HG03025 (cell line): ENCODE measurements around the gene ZNHIT3.

ENCODE experiments used
- ATAC-seq: cut with Tn5 transposase; IDR thresholded peaks from one replicate; pipeline ENCODE4 v1.9.1; 2021; ENCODE audit warnings: mild to moderate bottlenecking, moderate library complexity; ENCODE audit not compliant: unreplicated experiment, low FRiP score

The ZNHIT3 gene

DNA sequence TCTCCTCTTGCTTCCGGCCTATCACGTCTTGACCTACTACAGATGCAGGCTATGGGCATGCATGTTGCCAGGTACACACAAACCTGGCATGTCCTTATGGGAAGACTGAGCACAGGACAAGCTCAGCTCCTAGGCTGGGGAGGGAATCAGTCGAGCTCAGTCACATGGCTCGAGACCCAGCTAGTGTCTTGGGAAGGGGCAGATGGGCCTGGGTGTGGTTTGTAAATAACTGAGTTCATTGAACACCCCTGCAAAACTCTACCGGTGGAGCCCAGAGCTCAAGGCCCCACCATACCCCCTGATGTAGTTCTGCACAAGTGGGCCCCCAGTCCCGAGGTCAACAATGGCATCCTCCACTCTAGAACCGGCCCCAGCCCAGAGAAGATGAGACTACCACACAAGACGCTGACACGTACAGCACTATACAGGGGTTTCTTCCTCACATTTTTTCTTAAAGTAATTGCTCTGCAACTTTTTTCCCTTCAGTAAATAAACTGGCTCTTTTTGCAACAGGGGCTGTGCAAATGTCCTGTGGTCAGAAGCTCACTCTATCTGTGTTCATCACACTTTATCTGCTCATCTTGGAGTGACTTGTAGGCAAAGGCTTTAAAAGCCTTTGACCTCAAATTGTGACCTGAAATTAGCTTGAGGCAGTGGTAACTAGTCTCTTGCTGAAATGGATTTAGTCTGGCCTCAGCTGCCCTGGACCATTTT lies 22.9 kb downstream of the ZNHIT3 start:
- ATAC-seq, result no peak

DNA sequence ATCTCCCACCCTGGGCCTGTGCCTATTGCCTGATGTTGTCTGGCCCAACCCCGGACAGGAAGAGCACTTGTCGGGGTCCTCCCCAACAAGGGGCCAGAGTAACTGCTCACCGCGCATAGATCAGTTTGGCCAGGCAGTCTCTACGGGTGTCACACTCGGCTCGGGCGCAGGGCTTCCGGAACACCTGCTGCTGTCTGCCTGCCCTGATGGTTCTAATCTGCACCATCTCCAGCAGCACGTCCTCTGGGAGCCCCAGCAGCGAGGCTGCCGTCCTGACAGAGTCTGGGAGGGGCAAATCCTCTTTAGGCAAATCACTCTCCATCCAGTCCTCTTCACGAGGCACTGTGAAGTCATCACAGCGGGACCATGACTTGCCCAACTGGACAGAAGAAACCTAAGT lies 24.2 kb downstream of the ZNHIT3 start:
- ATAC-seq, result no peak

DNA sequence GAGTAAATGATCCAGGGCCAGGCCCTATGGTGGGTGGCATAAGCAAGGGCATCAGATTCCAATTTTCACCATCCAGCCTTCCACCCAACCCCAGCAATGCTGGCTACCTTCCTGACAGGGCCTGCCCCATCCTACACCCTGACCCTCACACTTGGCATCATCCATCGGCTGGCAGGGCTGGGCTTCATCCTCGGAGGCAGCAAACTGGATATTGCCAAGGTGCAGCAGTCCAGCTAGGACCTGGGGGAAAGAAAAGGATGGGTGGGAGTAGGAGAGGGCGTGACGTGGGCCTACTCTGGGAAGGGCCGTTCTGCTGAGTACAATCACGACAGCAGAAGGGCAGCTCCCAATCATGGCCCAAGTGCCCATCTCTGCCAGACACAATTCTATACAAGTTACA lies 24.7 kb downstream of the ZNHIT3 start:
- no peak for ATAC-seq

DNA sequence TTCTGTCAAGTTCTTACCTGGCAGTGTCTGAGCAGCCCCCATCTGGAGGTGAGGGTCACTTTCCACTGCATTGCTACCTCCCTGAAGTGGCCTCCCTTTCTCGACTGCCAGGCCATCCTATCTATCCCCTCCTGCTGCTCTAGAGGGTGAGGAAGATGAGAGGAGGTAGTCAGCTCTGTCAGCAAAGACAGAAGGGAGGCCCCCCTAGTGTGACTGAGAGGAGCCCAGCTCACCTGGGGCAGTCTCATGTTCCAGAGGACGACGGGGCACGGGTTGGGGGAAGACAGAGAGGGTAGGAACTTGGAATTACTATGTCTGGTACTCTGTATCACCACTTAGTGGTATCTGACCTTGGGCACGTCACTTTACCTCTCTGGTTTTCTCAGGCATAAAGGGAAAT lies 26.2 kb downstream of the ZNHIT3 start:
- no peak for ATAC-seq

DNA sequence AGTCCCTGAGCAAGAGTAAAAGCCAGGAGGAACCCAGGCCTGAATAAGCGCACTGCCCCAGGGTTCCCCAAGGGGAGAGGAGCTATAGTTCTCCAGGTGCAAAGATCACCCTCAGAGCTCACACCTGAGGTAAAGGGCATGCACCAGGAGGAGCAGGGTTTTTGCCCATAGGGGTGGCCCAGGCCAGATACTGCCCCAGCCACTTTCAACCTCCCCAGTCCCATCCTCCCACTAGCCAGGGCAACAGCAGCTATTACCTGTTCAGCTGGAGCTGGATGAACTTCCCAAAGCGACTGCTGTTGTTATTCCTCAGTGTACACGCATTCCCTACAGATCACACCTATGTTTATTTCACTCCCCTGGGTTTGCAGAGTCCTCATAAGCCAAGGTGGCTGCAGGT lies 28.4 kb downstream of the ZNHIT3 start:
- no peak for ATAC-seq

DNA sequence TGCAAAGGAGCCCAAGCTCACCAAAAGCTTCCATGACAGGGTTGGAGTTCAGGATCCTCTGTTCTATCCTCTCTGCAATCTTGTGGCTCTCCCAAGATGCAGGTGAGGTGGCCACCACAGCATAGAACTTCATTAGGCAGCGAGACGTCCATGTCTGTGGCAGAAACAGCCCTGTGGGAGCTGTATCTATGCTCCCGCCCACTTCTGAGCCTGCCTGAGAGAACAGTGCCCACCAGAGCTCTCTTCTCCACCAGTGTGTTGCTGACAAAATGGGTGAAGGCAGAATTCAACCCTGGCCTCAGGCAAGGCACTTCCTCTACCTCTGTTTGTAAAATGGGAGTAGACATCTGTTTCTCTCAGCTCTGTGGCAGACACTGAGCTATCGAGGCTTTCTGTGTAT lies 29.4 kb downstream of the ZNHIT3 start:
- no peak for ATAC-seq

DNA sequence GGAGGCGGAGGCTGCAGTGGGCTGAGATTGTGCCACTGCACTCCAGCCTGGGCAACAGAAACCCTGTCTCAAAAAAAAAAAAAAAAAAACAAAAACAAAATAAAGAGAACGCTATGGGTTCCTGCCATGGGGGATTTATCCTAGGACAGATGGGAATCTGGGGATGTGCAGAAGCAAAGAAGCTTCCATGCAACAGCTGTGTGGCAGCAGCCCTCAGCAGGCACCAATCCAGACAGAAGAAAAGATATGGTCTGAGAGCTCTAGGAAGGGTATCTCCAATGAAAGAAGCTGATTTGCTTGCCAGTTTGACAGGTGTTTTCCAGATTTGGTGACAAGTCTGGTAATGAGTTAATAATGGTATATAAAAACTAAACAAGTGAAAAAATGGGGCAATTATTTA lies 36.6 kb downstream of the ZNHIT3 start:
- ATAC-seq, result no peak

DNA sequence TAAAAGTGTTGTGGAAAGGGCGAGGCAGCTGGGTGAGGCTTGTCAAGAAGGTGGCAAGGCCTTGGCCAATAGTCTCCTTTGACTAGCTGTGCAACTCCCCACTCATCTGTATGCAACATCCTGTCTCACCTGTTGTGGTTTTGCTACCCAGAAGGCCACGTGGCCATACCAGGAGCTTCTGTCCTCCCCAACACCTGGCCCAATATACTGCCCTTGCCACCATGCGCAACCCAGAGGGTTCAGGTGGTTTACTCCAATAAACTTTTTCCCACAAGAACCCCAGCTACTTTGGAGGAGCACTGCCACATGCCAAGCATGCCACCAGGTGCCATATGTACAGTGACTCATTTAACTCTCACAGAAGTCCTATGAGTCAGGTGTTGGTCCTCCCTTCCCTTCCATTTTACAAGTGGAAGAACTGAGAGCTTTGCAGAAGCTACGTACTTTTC lies 38.0 kb downstream of the ZNHIT3 start:
- no peak for ATAC-seq

DNA sequence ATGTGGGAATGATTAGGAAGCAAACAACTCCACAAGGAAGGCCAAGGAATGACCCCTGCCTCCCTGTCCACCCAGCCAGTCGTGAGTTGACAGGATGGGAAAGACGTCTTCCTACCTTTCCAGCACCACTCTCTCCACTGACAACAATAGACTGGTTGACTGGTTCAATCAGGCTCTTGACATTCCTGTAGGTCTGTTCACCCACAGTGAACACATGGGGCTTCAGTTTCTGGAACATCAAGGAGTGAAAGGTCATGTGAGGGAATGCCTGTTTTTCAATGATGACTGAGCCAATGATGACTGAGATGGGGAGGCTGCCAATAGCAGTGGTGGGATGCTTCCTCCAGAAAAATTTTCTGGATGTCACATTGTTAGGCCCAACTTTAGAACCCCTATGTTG lies 38.6 kb downstream of the ZNHIT3 start:
- ATAC-seq, result no peak

DNA sequence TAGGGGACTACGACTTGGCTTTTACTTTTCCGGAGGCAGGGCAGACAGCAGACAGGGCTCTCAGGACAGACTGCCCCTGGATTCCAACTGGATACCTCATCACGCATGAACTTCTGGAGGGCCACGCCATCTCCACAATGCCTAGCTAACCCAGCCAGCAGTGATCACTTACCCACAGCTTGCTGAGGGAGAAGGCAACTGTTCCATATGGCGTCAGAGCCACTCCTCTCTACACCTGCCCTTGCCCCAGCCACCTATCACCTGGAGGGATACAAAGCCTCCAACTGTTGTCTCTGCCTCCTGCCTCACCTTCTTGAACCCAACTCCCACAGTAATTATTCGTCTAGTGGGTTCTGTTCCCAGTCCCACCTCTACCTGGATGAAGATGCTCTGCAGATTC lies 39.4 kb downstream of the ZNHIT3 start:
- no peak for ATAC-seq

DNA sequence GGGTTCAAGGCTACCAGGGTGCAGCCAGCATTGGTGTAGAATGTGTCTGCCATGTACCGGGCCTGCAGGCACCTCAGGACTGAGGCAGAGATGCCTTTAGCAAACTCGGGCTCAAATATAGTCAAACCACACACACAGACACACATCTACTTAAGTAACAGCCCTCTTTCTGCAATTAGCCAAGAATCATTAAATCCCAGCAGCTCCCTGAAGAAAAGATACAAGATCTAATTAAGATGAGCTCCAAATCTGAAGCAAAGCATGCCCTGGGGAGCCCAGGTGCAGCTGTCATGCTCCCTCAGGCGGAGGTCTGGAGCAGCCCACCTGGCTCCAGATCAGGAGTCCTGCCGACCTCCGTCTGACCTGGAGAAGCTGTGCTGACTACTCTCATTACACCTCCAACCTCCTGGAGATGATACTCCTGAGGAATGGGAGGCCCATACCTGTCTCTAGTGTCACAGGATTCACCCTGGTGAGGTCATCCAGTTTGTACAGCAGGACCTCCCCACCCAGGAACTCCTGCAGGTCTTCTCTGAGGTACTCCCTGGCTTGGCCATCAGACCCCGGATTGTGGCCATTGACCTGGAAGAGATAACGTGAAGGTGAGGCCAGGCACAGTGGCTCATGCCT lies 41.3 kb downstream of the ZNHIT3 start:
- ATAC-seq, result no peak

DNA sequence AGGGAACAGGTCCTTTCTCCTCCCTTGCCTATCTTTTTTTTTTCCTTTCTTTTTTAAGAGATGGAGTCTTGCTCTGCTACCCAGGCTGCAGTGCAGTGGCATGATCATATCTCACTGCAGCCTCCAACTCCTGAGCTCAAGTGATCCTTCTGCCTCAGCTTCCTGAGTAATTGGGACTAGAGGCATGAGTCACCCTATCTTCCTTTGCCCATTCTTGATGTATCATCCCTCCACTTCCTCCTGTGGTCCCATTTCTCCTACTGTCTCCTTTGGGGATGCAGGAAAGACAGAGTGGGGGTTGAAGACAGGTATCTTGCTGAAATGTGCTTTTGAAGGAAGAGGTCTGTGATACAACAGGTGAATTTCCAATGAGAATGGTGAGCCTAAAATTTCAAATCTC lies 42.6 kb downstream of the ZNHIT3 start:
- no peak for ATAC-seq

DNA sequence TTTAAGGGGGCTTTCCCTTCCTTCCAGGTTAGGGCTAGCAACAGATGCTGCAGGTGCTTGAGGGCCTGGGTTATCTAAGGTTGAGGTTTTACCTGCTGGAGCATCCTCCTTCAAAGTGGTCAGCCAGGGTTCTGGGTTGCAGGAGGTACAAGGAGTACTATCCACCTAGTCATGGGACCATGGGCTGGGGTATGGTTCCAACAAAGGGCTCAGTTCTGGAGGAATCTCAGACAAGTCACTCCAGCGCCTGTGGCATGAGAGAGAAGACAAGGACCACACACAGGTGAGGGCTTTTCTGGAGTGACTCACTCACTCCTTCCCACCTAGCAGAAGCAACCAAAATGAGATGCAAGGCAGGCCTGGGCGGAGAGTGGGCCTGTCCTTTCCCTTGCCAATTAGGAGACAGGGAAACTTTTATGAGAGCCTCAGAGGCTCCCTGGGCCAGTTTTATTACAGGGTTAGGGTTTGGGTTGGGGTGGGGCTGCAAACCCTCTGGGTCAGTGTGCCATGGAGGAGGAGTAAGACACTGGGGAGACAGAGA lies 46.0 kb downstream of the ZNHIT3 start:
- ATAC-seq, result no peak

DNA sequence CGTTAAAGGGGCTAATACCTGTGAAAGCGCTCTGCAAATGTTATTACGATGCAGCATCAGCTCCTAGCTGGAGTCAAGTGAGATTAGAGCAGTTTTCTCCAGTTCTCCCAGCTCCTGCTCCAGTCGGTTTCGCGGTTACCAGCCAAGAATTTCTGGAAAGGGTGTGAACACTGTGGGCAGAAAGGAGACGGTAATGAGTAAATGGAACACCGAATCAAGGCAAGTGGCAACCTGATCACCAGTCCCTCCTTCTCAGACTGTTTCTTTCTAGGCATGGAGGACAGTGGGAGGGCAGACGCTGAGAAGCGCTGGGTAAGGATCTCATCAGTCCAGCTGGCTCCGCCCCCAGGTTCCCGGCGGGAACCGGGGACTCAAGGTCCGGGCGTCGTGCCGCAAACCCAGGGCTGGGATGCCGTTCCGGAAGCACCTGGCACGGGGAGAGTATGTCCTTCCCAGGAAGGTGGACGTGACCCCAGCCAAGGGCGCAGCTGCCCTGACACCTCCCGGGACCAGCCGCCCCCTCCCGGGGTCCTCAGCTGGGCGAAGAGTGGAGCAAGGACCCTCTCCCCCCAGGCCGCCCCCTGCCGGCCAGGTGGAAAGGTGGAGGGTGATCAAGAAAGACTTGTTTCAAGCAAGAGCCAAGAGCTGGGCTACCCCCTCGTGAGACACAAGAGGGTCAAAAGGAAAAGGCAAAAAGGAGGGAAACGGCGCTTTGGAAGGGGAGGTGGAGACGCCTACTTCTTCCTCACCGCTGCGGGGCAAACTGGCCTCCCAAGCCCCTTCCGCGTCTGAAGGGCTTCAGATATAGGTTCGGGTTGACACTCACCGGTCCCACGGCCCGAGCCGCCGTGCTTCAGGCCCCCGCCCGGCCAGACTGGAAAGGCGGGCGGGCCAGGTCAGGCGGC lies 47.7 kb downstream of the ZNHIT3 start:
- ATAC-seq, result peak; percentile 34

DNA sequence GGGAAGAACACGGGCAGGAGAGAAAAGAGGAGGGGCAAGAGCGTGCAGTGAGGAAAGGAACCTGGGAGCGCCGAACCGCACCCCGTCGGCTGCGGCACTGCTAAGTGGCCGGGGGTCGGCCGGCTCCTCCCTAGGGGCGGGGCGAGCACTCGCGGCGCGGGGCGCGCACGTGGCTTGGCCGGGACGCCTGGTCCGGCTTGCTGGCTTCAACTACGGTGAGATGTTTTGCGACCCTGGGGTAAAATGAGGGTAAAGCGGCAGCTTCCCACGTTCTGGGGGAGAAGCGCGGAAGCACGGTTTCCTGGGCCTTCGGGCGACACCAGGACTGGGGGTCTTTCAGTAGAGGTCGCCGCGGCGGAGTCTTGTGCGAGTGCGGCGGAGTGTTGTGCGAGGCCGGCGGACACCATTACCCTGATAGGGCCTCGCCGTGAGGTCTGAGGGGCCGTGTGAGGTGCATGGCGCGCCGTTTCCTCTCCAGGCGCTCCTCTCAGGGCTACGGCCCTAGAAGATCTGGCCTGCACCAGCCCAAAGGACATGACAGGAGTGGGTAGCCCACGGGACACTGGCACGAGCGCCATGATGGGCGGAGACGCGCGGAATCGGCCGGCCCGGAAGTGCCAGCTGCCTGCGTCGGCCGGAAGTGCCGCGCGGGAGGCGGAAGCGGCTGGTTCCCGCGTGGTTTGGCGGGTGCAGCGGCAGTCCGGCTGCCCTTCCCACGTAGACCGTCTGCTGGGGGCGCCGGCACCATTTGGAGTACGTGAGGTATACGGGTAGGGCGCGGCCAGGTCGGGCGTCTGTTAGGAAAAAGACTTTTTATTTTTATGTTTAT lies 48.6 kb downstream of the ZNHIT3 start, which contains the start of the genes MYO19 and PIGW:
Gene MYO19 (minus strand): TSS at position 29 of the 829 bp plus-strand sequence. CDS start 2,330 bp downstream, outside the sequence.
Gene PIGW (plus strand): TSS at position 148 of the 829 bp plus-strand sequence. CDS start 2,115 bp downstream, outside the sequence.
- peak; percentile 66 for ATAC-seq

DNA sequence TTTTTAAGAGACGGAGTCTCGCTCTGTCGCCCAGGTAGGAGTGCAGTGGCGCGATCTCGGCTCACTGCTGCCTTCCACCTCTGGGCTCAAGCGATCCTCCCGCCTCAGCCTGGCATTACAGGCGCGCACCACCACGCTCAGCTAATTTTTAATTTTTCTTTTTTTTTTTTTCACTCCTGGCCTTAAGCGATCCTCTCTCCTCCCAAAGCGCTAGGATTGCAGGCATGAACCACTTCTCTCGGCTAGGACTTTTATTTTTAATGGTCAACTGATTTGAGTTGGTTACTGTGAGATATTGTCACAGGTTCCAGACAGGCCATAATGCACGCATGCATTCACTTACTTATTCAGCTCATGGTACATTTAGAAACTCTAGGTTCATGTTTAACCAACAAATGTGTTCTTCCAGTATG lies 49.2 kb downstream of the ZNHIT3 start:
- ATAC-seq, result peak; percentile 8

DNA sequence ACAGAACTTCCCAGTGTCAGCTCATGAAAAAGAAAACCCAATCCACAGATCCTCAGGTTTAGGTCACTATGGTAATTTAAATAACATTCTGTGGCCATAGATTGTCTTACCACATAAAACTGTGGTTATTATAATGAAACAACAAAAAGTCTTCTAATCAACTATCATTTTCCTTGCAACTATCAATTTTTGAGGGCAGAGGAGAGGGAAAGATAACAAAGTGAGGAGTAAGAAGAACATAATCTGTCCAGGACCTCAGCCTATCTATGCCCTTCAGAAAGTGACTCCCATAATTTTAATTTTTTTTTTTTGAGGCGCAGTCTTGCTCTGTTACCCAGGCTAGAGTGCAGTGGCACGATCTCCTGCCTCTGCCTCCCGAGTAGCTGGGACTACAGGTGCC lies 54.2 kb downstream of the ZNHIT3 start:
- ATAC-seq, result no peak

DNA sequence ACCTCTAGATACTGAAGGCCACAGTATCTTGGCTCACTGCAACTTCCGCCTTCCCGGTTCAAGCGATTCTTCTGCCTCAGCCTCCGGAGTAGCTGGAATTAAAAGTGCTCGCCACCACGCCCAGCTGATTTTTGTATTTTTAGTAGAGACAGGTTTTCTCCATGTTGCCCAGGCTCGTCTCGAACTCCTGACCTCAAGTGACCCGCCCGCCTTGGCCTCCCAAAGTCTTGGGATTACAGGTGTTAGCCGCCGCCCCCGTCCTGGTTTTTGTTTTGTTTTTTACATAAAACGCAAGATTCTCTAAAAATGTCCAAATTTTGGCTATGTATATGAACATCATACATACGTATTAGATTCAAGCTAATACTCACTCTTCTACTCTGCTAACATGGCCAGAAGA lies 56.3 kb downstream of the ZNHIT3 start:
- ATAC-seq, result no peak

DNA sequence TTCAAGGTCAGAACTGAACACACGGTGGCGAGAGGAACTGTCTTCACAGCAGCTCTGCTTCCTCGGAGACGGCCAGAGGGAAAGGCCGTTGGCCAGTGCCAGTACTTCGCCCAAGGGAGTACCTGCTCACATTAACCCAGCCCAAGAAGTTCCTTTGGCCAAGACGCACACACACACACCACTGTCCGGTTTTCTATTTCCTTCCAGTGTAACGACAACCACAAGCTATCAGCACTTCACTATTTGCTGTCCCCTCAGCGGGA lies 57.5 kb downstream of the ZNHIT3 start:
- ATAC-seq, result no peak
